B cell (primary cell): ENCODE data around the gene ZNF281. TPM values are rescaled to one million over a fixed set of nuclear protein-coding genes. Genes with fewer than 3 reads are reported as not detected.

Source experiments
- ATAC-seq: fragments of 200-7000 bp; cut with Tn5 transposase; one replicate; pipeline ENCODE4 v1.10.0; 2021; ENCODE audit warnings: low read depth, mild to moderate bottlenecking, moderate number of reproducible peaks, moderate library complexity
- CTCF ChIA-PET: fragments of 350-600 bp; sonication (Branson Sonifier 250); formaldehyde crosslinking; loops from one replicate; lab custom pipeline; 2021; ENCODE audit warnings: antibody characterized with exemption, inconsistent platforms; lab: Charles Lee
- POLR2A ChIA-PET: fragments of 350-600 bp; sonication (Branson Sonifier 250); formaldehyde crosslinking; loops from one replicate; lab custom pipeline; 2021; ENCODE audit warnings: antibody characterized with exemption; lab: Charles Lee
- DNase-seq: peaks from one replicate; pipeline ENCODE4 v3.0.0; 2013
- H2AFZ ChIP-seq: 2 replicates; pipeline ENCODE4 v1.6.1; 2012; ENCODE audit warnings: mild to moderate bottlenecking, low read depth, low read length; ENCODE audit not compliant: insufficient read depth, poor library complexity, severe bottlenecking
- H3K27ac ChIP-seq, 2 donors: 1 replicate in 1 of 2; 2 replicates in 1 of 2; pipeline ENCODE4 v1.5.1; 2012 to 2013; ENCODE audit warnings: low read length in 2 of 2, mild to moderate bottlenecking in 2 of 2, moderate library complexity in 1 of 2
- H3K27me3 ChIP-seq, 4 experiments: fragments of 200-600 bp in 1 of 4; sonication (generic) in 1 of 4; replicated peaks in 1 of 4; 1 replicate in 2 of 4; 2 replicates in 2 of 4; pipeline versions ENCODE4 v1.6.1 to v1.7.0; 2013 to 2016; ENCODE audit warnings: low read length in 3 of 4, mild to moderate bottlenecking in 2 of 4, mixed read lengths in 1 of 4, moderate library complexity in 1 of 4; ENCODE audit not compliant: insufficient read depth in 4 of 4, control insufficient read depth in 3 of 4; ENCODE audit errors: control extremely low read depth in 1 of 4
- H3K36me3 ChIP-seq, 2 experiments: replicated peaks in 1 of 2; 1 replicate in 1 of 2; 2 replicates in 1 of 2; pipeline versions ENCODE4 v1.6.1 to v1.7.1; 2013; ENCODE audit warnings: low read length in 1 of 2; ENCODE audit not compliant: insufficient read depth in 2 of 2, control insufficient read depth in 1 of 2; ENCODE audit errors: control extremely low read depth in 1 of 2, extremely low read depth in 1 of 2
- H3K4me1 ChIP-seq, 2 donors: fragments of 200-600 bp in 1 of 2; sonication (generic) in 1 of 2; 1 replicate in 1 of 2; 2 replicates in 1 of 2; pipeline versions ENCODE4 v1.5.1 to v1.6.1; 2013 to 2017; ENCODE audit warnings: low read length in 2 of 2; ENCODE audit not compliant: control insufficient read depth in 2 of 2, insufficient read depth in 2 of 2
- H3K4me2 ChIP-seq: replicated peaks from 2 replicates; pipeline ENCODE3; 2012; ENCODE audit warnings: mild to moderate bottlenecking, low read depth, low read length; ENCODE audit not compliant: poor library complexity, severe bottlenecking
- H3K4me3 ChIP-seq, 5 experiments: fragments of 200-600 bp in 1 of 5; sonication (generic) in 1 of 5; 1 replicate in 3 of 5; 2 replicates in 2 of 5; pipeline versions ENCODE4 v1.5.1 to v1.7.0; 2011 to 2016; ENCODE audit warnings: low read length in 4 of 5, mild to moderate bottlenecking in 4 of 5, low read depth in 2 of 5, control low read depth in 1 of 5, moderate library complexity in 1 of 5; ENCODE audit not compliant: insufficient read depth in 1 of 5; ENCODE audit errors: control extremely low read depth in 1 of 5, extremely low read depth in 1 of 5
- H3K79me2 ChIP-seq: fragments of 200-600 bp; sonication (generic); one replicate; pipeline ENCODE4 v1.6.0; 2016; ENCODE audit warnings: low read length; ENCODE audit not compliant: control insufficient read depth, insufficient read depth
- H3K9ac ChIP-seq: fragments of 200-600 bp; sonication (generic); 2 replicates; pipeline ENCODE4 v1.6.1; 2017; ENCODE audit warnings: mild to moderate bottlenecking, low read length, moderate library complexity
- H3K9me3 ChIP-seq, 3 donors: one replicate each; pipeline versions ENCODE4 v1.6.1 to v1.7.1; 2013; ENCODE audit warnings: low read length in 2 of 3; ENCODE audit not compliant: control insufficient read depth in 2 of 3, insufficient read depth in 1 of 3; ENCODE audit errors: control extremely low read depth in 1 of 3
- H4K20me1 ChIP-seq: 2 replicates; pipeline ENCODE4 v1.6.0; 2012; ENCODE audit warnings: mild to moderate bottlenecking, low read length; ENCODE audit not compliant: insufficient read depth, control insufficient read depth, poor library complexity, severe bottlenecking
- H3K27ac Mint-ChIP-seq: one replicate; pipeline ENCODE4 v1.8.0; 2021; ENCODE audit warnings: mixed read lengths
- H3K27me3 Mint-ChIP-seq: one replicate; pipeline ENCODE4 v1.8.0; 2021; ENCODE audit warnings: mixed read lengths
- H3K4me1 Mint-ChIP-seq: one replicate; pipeline ENCODE4 v1.8.0; 2021; ENCODE audit warnings: mixed read lengths
- H3K4me3 Mint-ChIP-seq: one replicate; pipeline ENCODE4 v1.8.0; 2021; ENCODE audit warnings: mixed read lengths
- H3K9me3 Mint-ChIP-seq: one replicate; pipeline ENCODE4 v1.8.0; 2022; ENCODE audit warnings: mixed read lengths; ENCODE audit not compliant: insufficient read depth
- EZH2 ChIP-seq: IDR thresholded peaks from 2 replicates; pipeline ENCODE4 v1.6.1; 2012; ENCODE audit warnings: borderline replicate concordance, low read depth, mild to moderate bottlenecking, moderate library complexity, low read length; ENCODE audit not compliant: insufficient read depth, poor library complexity, severe bottlenecking
- WGBS: methylation state at CpG from one replicate; pipeline ENCODE4 v1.1.5; 2013; ENCODE audit warnings: missing lambda C conversion rate; ENCODE audit not compliant: insufficient coverage; 5-methylcytosine and 5-hydroxymethylcytosine counted together
- intact Hi-C: fragments of 100-400 bp; cut with micrococcal nuclease; formaldehyde crosslinking; loops from one replicate; pipeline ENCODE4 v1.10.0; 2022
- polyA plus RNA-seq: library from polyadenylated mRNA; depleted of rRNA; stranded (reverse); fragments of >200 nt; gene quantifications from 2 replicates; pipeline ENCODE4 v1.2.3, GENCODE V29; 2012
- total RNA-seq, 2 donors: library from RNA; stranded (reverse); fragments of 120-200 nt in 1 of 2; gene quantifications; 1 replicate in 1 of 2; 2 replicates in 1 of 2; pipeline versions ENCODE4 v1.2.3 to v1.2.4, GENCODE V29; 2013 to 2022
- TF ChIP-seq, protein P1 (sequence below): fragments of 200-600 bp; IDR thresholded peaks from one replicate; pipeline ENCODE4 v1.8.0; 2022; ENCODE audit warnings: antibody characterized with exemption, mild to moderate bottlenecking

The ZNF281 gene
- total and polyA plus RNA-seq, 2 donors (not counting 1 experiment from before 2014, with no cell fraction given) = 3.8 to 23.5 TPM

DNA sequence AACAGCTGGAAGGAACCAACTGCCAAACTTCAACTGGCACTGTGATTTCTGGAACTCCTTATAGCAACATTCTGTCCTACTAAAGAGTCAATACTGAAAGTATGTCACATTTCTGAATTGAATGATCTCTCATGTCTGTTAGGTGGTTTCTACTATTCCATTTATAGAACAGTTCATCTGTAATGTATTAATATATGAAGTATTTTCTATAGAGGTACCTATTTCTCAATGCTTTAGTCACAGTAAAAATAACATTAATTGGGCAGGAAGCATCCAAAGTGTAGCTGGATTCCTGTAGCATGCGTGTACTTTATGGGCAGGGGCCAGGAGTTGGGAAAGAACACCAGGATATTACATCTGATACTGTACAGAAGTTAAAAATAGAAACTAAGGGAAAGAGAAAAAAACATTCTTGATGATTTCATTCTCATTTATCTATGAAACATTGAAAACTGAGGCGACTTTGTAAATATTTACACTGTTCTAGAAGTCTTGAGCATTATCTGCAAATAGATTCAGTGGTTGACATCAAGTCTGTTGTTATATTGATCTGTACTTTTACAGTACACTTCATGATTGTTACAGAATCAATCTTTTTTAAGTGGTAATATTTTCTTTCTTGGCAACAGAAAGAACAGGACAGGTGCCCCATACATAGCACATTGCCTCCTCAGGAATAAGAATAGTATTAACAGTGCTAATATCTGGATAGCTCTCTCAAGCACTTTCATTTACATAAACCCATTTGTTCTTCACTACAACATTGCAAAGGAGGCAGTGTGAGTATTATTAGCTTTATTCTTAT, 6.2 kb upstream of the ZNF281 start:
- Histone ChIP-seq H4K20me1 (no peaks in the 10 kb centered on the region), H3K4me2 (no peak overlapping the region), H3K9ac (no peak overlapping the region), H3K36me3 (no peaks in the 10 kb centered on the region), H3K27ac (no peak overlapping the region), H3K4me1 (no peaks in the 10 kb centered on the region), H3K4me3 (no peak overlapping the region), H3K79me2 (no peaks in the 10 kb centered on the region), H3K9me3 (no peaks in the 10 kb centered on the region), H2AFZ (no peak overlapping the region), H3K27me3 (no peaks in the 10 kb centered on the region)
- Mint-ChIP-seq H3K4me3 (no peak overlapping the region), H3K27ac (no peak overlapping the region), H3K9me3 (no peaks in the 10 kb centered on the region), H3K27me3 (no peaks in the 10 kb centered on the region), H3K4me1 (no peaks in the 10 kb centered on the region)
- ChIA-PET CTCF (interaction anchor here (1.0 kb wide), 1 partner anchor 731 kb away, joined by 3 read pairs; no protein-coding TSS in a partner anchor), POLR2A (no interaction called here)
- no peak for DNase-seq
- TF ChIP-seq, protein P1, sequence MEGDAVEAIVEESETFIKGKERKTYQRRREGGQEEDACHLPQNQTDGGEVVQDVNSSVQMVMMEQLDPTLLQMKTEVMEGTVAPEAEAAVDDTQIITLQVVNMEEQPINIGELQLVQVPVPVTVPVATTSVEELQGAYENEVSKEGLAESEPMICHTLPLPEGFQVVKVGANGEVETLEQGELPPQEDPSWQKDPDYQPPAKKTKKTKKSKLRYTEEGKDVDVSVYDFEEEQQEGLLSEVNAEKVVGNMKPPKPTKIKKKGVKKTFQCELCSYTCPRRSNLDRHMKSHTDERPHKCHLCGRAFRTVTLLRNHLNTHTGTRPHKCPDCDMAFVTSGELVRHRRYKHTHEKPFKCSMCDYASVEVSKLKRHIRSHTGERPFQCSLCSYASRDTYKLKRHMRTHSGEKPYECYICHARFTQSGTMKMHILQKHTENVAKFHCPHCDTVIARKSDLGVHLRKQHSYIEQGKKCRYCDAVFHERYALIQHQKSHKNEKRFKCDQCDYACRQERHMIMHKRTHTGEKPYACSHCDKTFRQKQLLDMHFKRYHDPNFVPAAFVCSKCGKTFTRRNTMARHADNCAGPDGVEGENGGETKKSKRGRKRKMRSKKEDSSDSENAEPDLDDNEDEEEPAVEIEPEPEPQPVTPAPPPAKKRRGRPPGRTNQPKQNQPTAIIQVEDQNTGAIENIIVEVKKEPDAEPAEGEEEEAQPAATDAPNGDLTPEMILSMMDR = no peak
- no peak for TF ChIP-seq EZH2
- ATAC-seq = no peak
- no CpG with 5 or more reads among the region's 2 CpGs for WGBS
- intact Hi-C loops = no loop called here

DNA sequence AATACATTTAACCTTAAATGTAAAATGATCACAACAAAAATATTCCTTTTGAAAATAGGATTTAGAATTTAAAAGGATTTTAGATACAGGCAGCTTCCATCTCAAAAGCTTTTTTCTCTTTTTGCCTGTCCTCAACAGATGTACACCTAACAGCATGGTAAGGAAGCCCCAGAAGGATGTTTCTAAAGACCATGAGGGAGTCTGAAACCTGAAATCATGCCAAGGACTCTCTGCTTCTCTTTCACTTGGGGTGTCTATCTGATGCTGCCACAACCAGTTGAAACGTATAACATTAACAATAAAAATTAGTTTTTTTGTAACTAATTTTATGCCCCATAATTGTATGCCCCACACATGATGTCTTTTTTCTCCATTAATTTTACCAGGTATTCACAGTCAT, 5.4 kb upstream of the ZNF281 start:
- TF ChIP-seq, protein P1 = no peak
- no peak for TF ChIP-seq EZH2
- Histone ChIP-seq H3K27me3 (no peaks in the 10 kb centered on the region), H3K4me1 (peaks cover 5 to 6% of the 10 kb centered on the region in 2 donors), H3K36me3 (no peaks in the 10 kb centered on the region), H2AFZ (no peak overlapping the region), H3K4me2 (no peak overlapping the region), H3K9me3 (no peaks in the 10 kb centered on the region), H4K20me1 (no peaks in the 10 kb centered on the region), H3K4me3 (no peak overlapping the region), H3K79me2 (no peaks in the 10 kb centered on the region), H3K9ac (no peak overlapping the region), H3K27ac (no peak overlapping the region)
- H3K9me3 Mint-ChIP-seq = no peaks in the 10 kb centered on the region
- POLR2A ChIA-PET = no interaction called here
- no peaks in the 10 kb centered on the region for H3K27me3 Mint-ChIP-seq
- no CpG with 5 or more reads among the region's 1 CpG for WGBS
- CTCF ChIA-PET = interaction anchor here (1.0 kb wide), 1 partner anchor 730 kb away, joined by 3 read pairs; no protein-coding TSS in a partner anchor
- peaks cover 5% of the 10 kb centered on the region for H3K4me1 Mint-ChIP-seq
- DNase-seq (no peak), ATAC-seq (no peak)
- H3K4me3 Mint-ChIP-seq = no peak overlapping the region
- H3K27ac Mint-ChIP-seq = no peak overlapping the region
- intact Hi-C loops = no loop called here
